A549 treated with RU486 at 1 μM for 4 hours (cell line): ENCODE results near the gene TRIM51G. TPM values are rescaled to one million over a fixed set of nuclear protein-coding genes. Genes with fewer than 3 reads are reported as not detected.

Source experiments
- total RNA-seq: library from RNA; stranded (reverse); fragments of 200-300 nt; extraction: Qiagen RNA extraction; gene quantifications from 5 replicates; pipeline ENCODE4 v1.2.3, GENCODE V29; 2022; ENCODE audit warnings: low read depth

TRIM51G gene
- not detected in 5 replicates for total RNA-seq

GRCh38 chr11:48983785-48984184 lies at the start of gene TRIM51G:
Gene TRIM51G (minus strand): TSS chr11:48983885. CDS start chr11:48981695, 2,190 bp downstream.

DNA sequence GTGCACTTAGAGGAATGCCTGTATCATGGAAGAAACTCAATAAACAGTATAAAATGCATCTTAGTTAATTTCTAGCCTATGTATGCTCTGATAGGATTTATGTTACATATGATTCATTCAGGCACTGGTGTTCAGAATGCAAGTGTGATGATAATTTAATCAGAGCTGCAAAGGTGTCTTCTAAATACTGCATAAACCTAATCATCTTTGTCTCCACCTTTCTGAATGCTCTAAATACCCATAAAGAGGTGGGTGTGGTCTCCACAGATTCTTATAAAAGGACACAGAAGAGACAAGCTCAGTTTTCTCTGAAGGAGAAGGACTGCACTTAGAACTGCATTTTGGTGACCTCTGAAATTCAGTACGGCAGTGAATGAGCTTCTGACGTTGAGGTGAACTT lies 44.8 kb upstream of the TRIM51G start, which contains the start of gene TRIM49B:
TSS of gene TRIM49B (plus strand) at position 301 of the 400 bp plus-strand sequence. CDS start 2,777 bp downstream, outside the sequence.

Other genes starting within 250 kb of the TRIM51G start
- gene TRIM49B, start 44.9 kb upstream of the TRIM51G start, total RNA-seq, result not detected in 5 replicates
- not detected in 5 replicates for gene TRIM64C, start 75.2 kb upstream of the TRIM51G start, total RNA-seq
- not detected in 5 replicates for gene FOLH1, start 224.7 kb upstream of the TRIM51G start, total RNA-seq